IMR-90 (cell line): Measurements from ENCODE around the gene CCDC18. TPM values are rescaled to one million over a fixed set of nuclear protein-coding genes. Genes with fewer than 3 reads are reported as not detected.

Experiments used
- ELK1 ChIP-seq: fragments of 150-350 bp; IDR thresholded peaks from 2 replicates; pipeline ENCODE4 v1.6.1; 2016; ENCODE audit warnings: low read depth, mild to moderate bottlenecking, low read length, moderate library complexity, borderline replicate concordance
- microRNA-seq, 2 experiments: library from miRNA; stranded (forward) in 1 of 2; unstranded in 1 of 2; fragments of 10-50 nt in 1 of 2; fragments of <30 nt in 1 of 2; gene quantifications in 1 of 2; microRNA quantifications in 1 of 2; one replicate each; pipeline versions ENCODE3 to v1.1.0; 2013 to 2020; ENCODE audit not compliant: insufficient read depth in 1 of 2, insufficient read length in 1 of 2, unreplicated experiment in 1 of 2
- polyA plus RNA-seq, 3 experiments: library from polyadenylated mRNA; depleted of rRNA; stranded (reverse); fragments of >200 nt; gene quantifications; 2 replicates each; pipeline ENCODE4 v1.2.3, GENCODE V29; 2012; ENCODE audit warnings: low replicate concordance in 1 of 3
- small RNA-seq, 5 experiments: library from RNA; depleted of rRNA; stranded (forward); fragments of <200 nt; gene quantifications; one replicate each; pipeline ENCODE3, GENCODE V24; 2012
- total RNA-seq: library from RNA; depleted of rRNA; stranded (reverse); fragments of >200 nt; gene quantifications from 2 replicates; pipeline ENCODE4 v1.2.3, GENCODE V29; 2012; rRNA removed

CCDC18 gene
- total and polyA plus RNA-seq, 2 of the 4 experiments (the other 2 are of a cell fraction): 5.5 to 7.3 TPM

DNA sequence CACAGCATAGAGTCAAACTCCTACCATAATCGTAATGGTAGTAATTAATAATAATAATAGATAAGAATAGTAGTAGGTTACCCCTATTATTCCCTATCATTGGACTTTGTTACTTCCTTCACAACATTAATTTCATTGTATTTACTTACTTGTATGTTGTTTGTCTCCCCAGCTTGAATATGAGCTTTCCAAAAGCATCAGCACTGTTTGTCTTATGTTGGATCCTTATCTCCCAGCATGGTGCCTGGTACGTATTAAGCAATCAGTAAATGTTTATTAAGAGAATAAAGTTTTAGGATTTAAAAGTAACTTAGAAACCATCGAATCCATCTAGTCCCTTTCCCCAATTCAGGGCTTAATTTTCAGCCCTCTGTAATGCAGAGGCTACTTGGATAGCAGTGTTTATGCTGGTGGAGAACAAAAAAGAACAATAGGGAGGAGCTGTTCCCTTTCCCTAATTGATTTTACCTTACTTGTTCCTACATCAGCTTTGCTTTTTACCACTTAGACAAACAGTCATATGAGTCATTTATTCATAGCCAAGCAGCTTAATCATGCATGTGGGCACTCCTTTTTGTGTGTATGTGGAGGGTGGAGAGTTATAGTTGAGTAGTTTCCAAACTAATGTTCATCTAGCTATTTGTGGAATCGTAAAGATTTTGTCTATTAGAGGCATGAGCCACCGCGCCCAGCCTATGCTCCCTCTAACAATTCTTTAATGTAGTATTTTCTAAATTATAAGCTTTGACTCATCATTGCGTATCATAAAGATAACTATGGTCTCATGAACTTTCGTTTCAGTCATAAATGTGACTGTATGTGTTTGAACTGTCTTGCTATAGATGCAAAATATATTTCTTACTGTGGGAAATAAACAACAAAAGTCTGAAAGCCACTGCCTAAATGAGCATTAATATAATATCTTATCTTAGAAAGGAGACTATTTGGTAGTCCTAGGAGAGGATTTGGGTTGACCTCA is 144.3 kb downstream of the CCDC18 start (continued):
- no peak for TF ChIP-seq ELK1

Small RNA genes within 50 kb of the gene (microRNA-seq; reads per million reads assigned to microRNA genes)
- gene AC126124.1 (ENCODE audit: insufficient read depth, insufficient read length): not detected
- not detected for gene AL139421.1 (ENCODE audit: insufficient read depth, insufficient read length)

Small RNA genes within 50 kb of the gene (small RNA-seq; reads per million reads assigned to genes)
- gene AC126124.1 (0 reads per million in 5 experiments), gene AL139421.1 (0 reads per million in 5 experiments)

Other genes with a start within 250 kb of the CCDC18 start
- 4.7 and 7.5 TPM in 2 replicates for gene DIPK1A, start 219.3 kb upstream of the CCDC18 start, total RNA-seq
- 4.5 and 5.7 TPM in 2 replicates for gene DIPK1A, start 219.3 kb upstream of the CCDC18 start, polyA plus RNA-seq (2012; rRNA removed)
- gene MTF2, start 101.4 kb upstream of the CCDC18 start, total RNA-seq: 33.3 and 39.8 TPM in 2 replicates
- 9.5 and 10.6 TPM in 2 replicates for gene MTF2, start 101.4 kb upstream of the CCDC18 start, polyA plus RNA-seq (2012; rRNA removed)
- 20.1 and 53.3 TPM in 2 replicates for gene TMED5, start 311 bp upstream of the CCDC18 start, total RNA-seq
- 38.1 and 39.0 TPM in 2 replicates for gene TMED5, start 311 bp upstream of the CCDC18 start, polyA plus RNA-seq (2012; rRNA removed)
- gene DR1, start 165.2 kb downstream of the CCDC18 start, total RNA-seq: 39.4 and 46.9 TPM in 2 replicates
- 21.1 and 27.1 TPM in 2 replicates for gene DR1, start 165.2 kb downstream of the CCDC18 start, polyA plus RNA-seq (2012; rRNA removed)